ENCODE measurements around the gene ONECUT1. TPM values are rescaled to one million over a fixed set of nuclear protein-coding genes. Genes with fewer than 3 reads are reported as not detected.

ONECUT1 gene
- total and polyA plus RNA-seq, 9 donors, result 0.28 TPM; not detected in 8

GRCh38 chr15:52797625-52798501 is 7.7 kb upstream of the ONECUT1 start:
- H3K36me3 ChIP-seq, result no peaks in the 10 kb centered on the region
- TF ChIP-seq POLR2A (IDR thresholded peaks at IDR 0.05) (no peak), EP300 (IDR thresholded peaks at IDR 0.05) (no peak), CTCF (IDR thresholded peaks at IDR 0.05) (no peak)
- DNase-seq, result no peak
- H3K4me3 ChIP-seq, result no peak overlapping the region
- 5 to 7% (median 7%) methylated on average over 45 of the region's 45 CpGs for WGBS, 3 donors
- no peak overlapping the region for H3K27ac ChIP-seq
- peaks cover 0 to 5% of the 10 kb centered on the region in 2 donors for H3K9me3 ChIP-seq
- no peaks in the 10 kb centered on the region for H3K27me3 ChIP-seq
- intact Hi-C loops (cut with DNase I), result no loop called here
- H3K4me1 ChIP-seq (ENCODE audit: insufficient read depth), result no peaks in the 10 kb centered on the region

DNA sequence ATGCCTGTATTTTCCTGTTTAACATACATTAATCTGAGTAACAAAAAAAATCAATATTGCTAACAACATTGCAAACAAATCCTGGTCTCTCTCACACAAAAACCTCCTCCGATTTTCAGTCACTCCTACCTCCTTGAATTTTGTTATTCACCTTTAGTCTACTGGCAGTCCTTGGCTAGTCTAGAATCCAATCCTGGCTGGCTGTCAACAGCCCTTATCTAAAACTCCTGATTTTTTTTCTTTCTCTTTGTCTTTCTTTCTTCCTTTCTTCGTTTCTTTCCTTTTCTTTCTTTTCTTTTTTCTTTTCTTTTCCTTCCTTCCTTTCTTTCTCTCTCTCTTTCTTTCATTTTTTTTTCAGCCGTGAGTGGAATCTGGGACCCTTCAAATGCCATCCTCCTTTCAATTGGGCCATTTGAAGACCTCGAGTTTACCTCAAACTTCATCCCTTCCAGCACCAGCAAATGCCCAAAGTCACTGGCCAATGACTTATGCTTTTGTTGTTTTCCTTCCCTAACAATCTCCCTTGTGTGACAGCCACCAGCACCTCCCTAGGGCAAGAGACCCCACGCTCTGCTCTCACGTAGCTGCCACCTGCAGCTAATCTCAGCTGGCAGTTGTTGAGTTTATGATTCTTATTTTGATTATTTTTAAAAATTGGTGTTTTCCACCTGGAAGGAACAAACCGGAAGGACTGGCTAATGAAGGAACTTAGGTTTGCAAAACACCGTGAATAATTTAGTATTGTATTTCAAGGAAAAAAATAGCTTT is 6.8 kb upstream of the ONECUT1 start:
- Histone ChIP-seq H3K4me1 (ENCODE audit: insufficient read depth) (no peaks in the 10 kb centered on the region), H3K36me3 (no peaks in the 10 kb centered on the region), H3K27ac (no peak overlapping the region), H3K27me3 (no peaks in the 10 kb centered on the region), H3K9me3 (peaks cover 0 to 5% of the 10 kb centered on the region in 2 donors), H3K4me3 (no peak overlapping the region)
- WGBS, 3 donors, result 4 to 9% (median 8%) methylated on average over 8 of the region's 8 CpGs
- intact Hi-C loops (cut with DNase I), result no loop called here
- no peak for DNase-seq
- TF ChIP-seq CTCF (IDR thresholded peaks at IDR 0.05), result no peak
- TF ChIP-seq POLR2A (IDR thresholded peaks at IDR 0.05), result no peak
- TF ChIP-seq EP300 (IDR thresholded peaks at IDR 0.05), result no peak

GRCh38 chr15:52796228-52796521 is 6.0 kb upstream of the ONECUT1 start:
- Histone ChIP-seq H3K27me3 (no peaks in the 10 kb centered on the region), H3K36me3 (no peaks in the 10 kb centered on the region), H3K4me1 (ENCODE audit: insufficient read depth) (no peaks in the 10 kb centered on the region), H3K9me3 (peaks cover 0 to 5% of the 10 kb centered on the region in 2 donors), H3K27ac (no peak overlapping the region), H3K4me3 (no peak overlapping the region)
- TF ChIP-seq CTCF (IDR thresholded peaks at IDR 0.05) (no peak), EP300 (IDR thresholded peaks at IDR 0.05) (no peak), POLR2A (IDR thresholded peaks at IDR 0.05) (no peak)
- no peak for DNase-seq
- WGBS, 3 donors, result 4 to 10% (median 4%) methylated on average over 9 of the region's 9 CpGs
- intact Hi-C loops (cut with DNase I), result no loop called here

GRCh38 chr15:52795464-52796227 is 5.5 kb upstream of the ONECUT1 start:
- intact Hi-C loops (cut with DNase I), result no loop called here
- Histone ChIP-seq H3K4me3 (no peak overlapping the region), H3K4me1 (ENCODE audit: insufficient read depth) (no peaks in the 10 kb centered on the region), H3K27me3 (no peaks in the 10 kb centered on the region), H3K9me3 (peaks cover 0 to 5% of the 10 kb centered on the region in 2 donors), H3K27ac (no peak overlapping the region), H3K36me3 (no peaks in the 10 kb centered on the region)
- no peak for TF ChIP-seq CTCF (IDR thresholded peaks at IDR 0.05)
- TF ChIP-seq POLR2A (IDR thresholded peaks at IDR 0.05), result no peak
- TF ChIP-seq EP300 (IDR thresholded peaks at IDR 0.05), result no peak
- no peak for DNase-seq
- 4 to 6% (median 6%) methylated on average over 31 of the region's 31 CpGs for WGBS, 3 donors

Measured in ovary (tissue), 9 donors.